HK-2 (cell line): ENCODE results near the gene SPAG16.

Source experiments
- DNase-seq: peaks from one replicate; pipeline ENCODE4 v3.0.0-alpha.2; 2018; ENCODE audit not compliant: unreplicated experiment

Gene SPAG16

GRCh38 chr2:213816583-213816982 is 532.3 kb downstream of the SPAG16 start:
- DNase-seq, result no peak

GRCh38 chr2:213818436-213818835 is 534.2 kb downstream of the SPAG16 start:
- DNase-seq, result no peak

- DNase-seq, result no peak
These were observed 550.1 kb downstream of the SPAG16 start for GRCh38 chr2:213834331-213834730.

GRCh38 chr2:213834746-213835145 is 550.5 kb downstream of the SPAG16 start:
- DNase-seq, result no peak

- DNase-seq, result no peak
These were observed 562.6 kb downstream of the SPAG16 start for GRCh38 chr2:213846856-213847255.

GRCh38 chr2:213847316-213847715 is 563.1 kb downstream of the SPAG16 start:
- DNase-seq, result no peak

- no peak for DNase-seq
These were observed 564.4 kb downstream of the SPAG16 start for GRCh38 chr2:213848631-213849030.

GRCh38 chr2:213861638-213862037 is 577.4 kb downstream of the SPAG16 start:
- DNase-seq, result no peak

- no peak for DNase-seq
These were observed 578.3 kb downstream of the SPAG16 start for GRCh38 chr2:213862407-213863076.

GRCh38 chr2:213863541-213863940 is 579.3 kb downstream of the SPAG16 start:
- DNase-seq, result no peak

- no peak for DNase-seq
These were observed 584.3 kb downstream of the SPAG16 start for GRCh38 chr2:213868526-213868925.

- DNase-seq, result no peak
These were observed 601.2 kb downstream of the SPAG16 start for GRCh38 chr2:213885485-213885884.

- DNase-seq, result no peak
These were observed 630.2 kb downstream of the SPAG16 start for GRCh38 chr2:213914510-213914909.

GRCh38 chr2:213920014-213920413 is 635.8 kb downstream of the SPAG16 start:
- no peak for DNase-seq

- DNase-seq, result no peak
These were observed 639.3 kb downstream of the SPAG16 start for GRCh38 chr2:213923543-213923942.

GRCh38 chr2:213934560-213934959 is 650.3 kb downstream of the SPAG16 start:
- no peak for DNase-seq

- no peak for DNase-seq
These were observed 673.8 kb downstream of the SPAG16 start for GRCh38 chr2:213958086-213958485.

GRCh38 chr2:213959589-213959988 is 675.3 kb downstream of the SPAG16 start:
- DNase-seq, result no peak

- DNase-seq, result no peak
These were observed 687.3 kb downstream of the SPAG16 start for GRCh38 chr2:213971536-213971935.

- DNase-seq, result no peak
These were observed 696.6 kb downstream of the SPAG16 start for GRCh38 chr2:213980883-213981282.

GRCh38 chr2:213989207-213989606 is 704.9 kb downstream of the SPAG16 start:
- no peak for DNase-seq

GRCh38 chr2:213991453-213992108 is 707.3 kb downstream of the SPAG16 start:
- DNase-seq, result no peak

- DNase-seq, result peak; percentile 10
These were observed 711.3 kb downstream of the SPAG16 start for GRCh38 chr2:213995400-213996105.
